SU-DHL-6 (cell line): ENCODE results near the gene CAPN1.

Experiments
- H2AFZ ChIP-seq: fragments of 200-600 bp; sonication (generic); 2 replicates; pipeline ENCODE4 v1.6.1; 2014; ENCODE audit warnings: low read depth, mild to moderate bottlenecking, moderate library complexity, mixed read lengths, antibody characterized with exemption, low read length; ENCODE audit not compliant: severe bottlenecking
- H3F3A ChIP-seq: fragments of 200-600 bp; shearing (Covaris generic); 2 replicates; pipeline ENCODE4 v1.6.0; 2016; ENCODE audit warnings: antibody characterized with exemption, mild to moderate bottlenecking; ENCODE audit not compliant: insufficient read depth
- H3K27ac ChIP-seq: fragments of 200-600 bp; sonication (generic); 2 replicates; pipeline ENCODE4 v1.5.1; 2016; ENCODE audit warnings: low read depth, mild to moderate bottlenecking, low read length, moderate library complexity, mixed read lengths
- H3K27me3 ChIP-seq: fragments of 200-600 bp; sonication (generic), shearing (Covaris generic); 2 replicates; pipeline ENCODE4 v1.6.0; 2014; ENCODE audit warnings: mild to moderate bottlenecking, low read length
- H3K36me3 ChIP-seq: fragments of 200-600 bp; sonication (generic); 2 replicates; pipeline ENCODE4 v1.6.1; 2014; ENCODE audit warnings: mild to moderate bottlenecking, low read length, mixed read lengths
- H3K4me2 ChIP-seq: fragments of 300-600, 200-600 bp; shearing (Covaris generic), sonication (generic); 2 replicates; pipeline ENCODE4 v1.6.0; 2014; ENCODE audit warnings: low read length, low read depth, mild to moderate bottlenecking; ENCODE audit not compliant: poor library complexity, severe bottlenecking
- H3K4me3 ChIP-seq: fragments of 200-600 bp; sonication (generic); 2 replicates; pipeline ENCODE4 v1.5.1; 2014; ENCODE audit warnings: antibody characterized with exemption, low read length, mild to moderate bottlenecking, mixed read lengths; ENCODE audit not compliant: insufficient read depth, poor library complexity, severe bottlenecking
- H3K79me2 ChIP-seq: fragments of 200-600 bp; sonication (generic); 2 replicates; pipeline ENCODE4 v1.6.1; 2014; ENCODE audit warnings: mild to moderate bottlenecking, low read length, moderate library complexity; ENCODE audit not compliant: insufficient read depth
- H3K9ac ChIP-seq: fragments of 200-600 bp; sonication (generic); 2 replicates; pipeline ENCODE4 v1.7.0; 2014; ENCODE audit warnings: mild to moderate bottlenecking, low read length
- H3K9me2 ChIP-seq: fragments of 200-600 bp; sonication (generic); replicated peaks from 2 replicates; pipeline ENCODE4 v1.6.1; 2014; ENCODE audit warnings: low read length; ENCODE audit not compliant: insufficient read depth
- H3K9me3 ChIP-seq: fragments of 200-600 bp; sonication (generic); 2 replicates; pipeline ENCODE4 v1.6.1; 2014; ENCODE audit warnings: low read length, mixed read lengths; ENCODE audit not compliant: insufficient read depth
- H4K20me1 ChIP-seq: fragments of 200-600 bp; sonication (generic); 2 replicates; pipeline ENCODE4 v1.6.1; 2014; ENCODE audit warnings: low read depth, mild to moderate bottlenecking, antibody characterized with exemption, low read length, moderate library complexity, mixed read lengths
- EZH2phosphoT487 ChIP-seq: fragments of 200-600 bp; sonication (generic), shearing (Covaris generic); conservative IDR thresholded peaks from 2 replicates; pipeline ENCODE4 v1.6.1; 2018; ENCODE audit warnings: mild to moderate bottlenecking, antibody characterized with exemption, low read length, moderate library complexity, mixed read lengths
- TF ChIP-seq, protein P1 (sequence below): fragments of 200-600 bp; sonication (generic); IDR thresholded peaks from one replicate; pipeline ENCODE4 v1.5.1; 2017; ENCODE audit warnings: antibody characterized with exemption, mild to moderate bottlenecking, low read length, moderate library complexity; ENCODE audit not compliant: insufficient read depth, poor library complexity, severe bottlenecking

Gene CAPN1

DNA sequence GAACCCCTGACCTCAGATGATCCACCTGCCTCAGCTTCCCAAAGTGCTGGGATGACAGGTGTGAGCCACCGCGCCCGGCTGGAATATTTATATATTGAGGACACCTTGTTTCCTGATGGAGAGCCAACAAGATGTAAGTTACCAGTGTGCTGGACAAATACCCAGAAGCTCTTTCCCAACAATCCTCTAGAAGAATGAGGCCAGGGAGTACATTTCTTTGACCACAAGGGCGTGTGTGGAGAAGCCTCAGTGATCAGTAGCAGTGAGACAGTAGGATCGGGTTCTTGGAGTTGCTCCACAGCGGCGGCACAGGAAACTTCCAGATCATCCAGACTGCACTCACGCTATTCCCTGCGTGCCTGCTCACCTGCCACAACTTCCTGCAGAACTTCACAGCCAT, 69.7 kb downstream of the CAPN1 start:
- H3K9me2 ChIP-seq: no peaks in the 10 kb centered on the region
- H3K9me3 ChIP-seq: no peaks in the 10 kb centered on the region
- H4K20me1 ChIP-seq: no peaks in the 10 kb centered on the region
- no peaks in the 10 kb centered on the region for H3K27me3 ChIP-seq
- no peak overlapping the region for H2AFZ ChIP-seq
- no peak overlapping the region for H3K9ac ChIP-seq
- no peaks in the 10 kb centered on the region for H3K36me3 ChIP-seq
- no peak overlapping the region for H3K4me3 ChIP-seq
- no peaks in the 10 kb centered on the region for H3F3A ChIP-seq
- H3K4me2 ChIP-seq: no peak overlapping the region
- H3K27ac ChIP-seq: no peak overlapping the region
- no peaks in the 10 kb centered on the region for H3K79me2 ChIP-seq
- TF ChIP-seq, protein P1, sequence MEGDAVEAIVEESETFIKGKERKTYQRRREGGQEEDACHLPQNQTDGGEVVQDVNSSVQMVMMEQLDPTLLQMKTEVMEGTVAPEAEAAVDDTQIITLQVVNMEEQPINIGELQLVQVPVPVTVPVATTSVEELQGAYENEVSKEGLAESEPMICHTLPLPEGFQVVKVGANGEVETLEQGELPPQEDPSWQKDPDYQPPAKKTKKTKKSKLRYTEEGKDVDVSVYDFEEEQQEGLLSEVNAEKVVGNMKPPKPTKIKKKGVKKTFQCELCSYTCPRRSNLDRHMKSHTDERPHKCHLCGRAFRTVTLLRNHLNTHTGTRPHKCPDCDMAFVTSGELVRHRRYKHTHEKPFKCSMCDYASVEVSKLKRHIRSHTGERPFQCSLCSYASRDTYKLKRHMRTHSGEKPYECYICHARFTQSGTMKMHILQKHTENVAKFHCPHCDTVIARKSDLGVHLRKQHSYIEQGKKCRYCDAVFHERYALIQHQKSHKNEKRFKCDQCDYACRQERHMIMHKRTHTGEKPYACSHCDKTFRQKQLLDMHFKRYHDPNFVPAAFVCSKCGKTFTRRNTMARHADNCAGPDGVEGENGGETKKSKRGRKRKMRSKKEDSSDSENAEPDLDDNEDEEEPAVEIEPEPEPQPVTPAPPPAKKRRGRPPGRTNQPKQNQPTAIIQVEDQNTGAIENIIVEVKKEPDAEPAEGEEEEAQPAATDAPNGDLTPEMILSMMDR: no peak
- TF ChIP-seq EZH2phosphoT487: no peak

DNA sequence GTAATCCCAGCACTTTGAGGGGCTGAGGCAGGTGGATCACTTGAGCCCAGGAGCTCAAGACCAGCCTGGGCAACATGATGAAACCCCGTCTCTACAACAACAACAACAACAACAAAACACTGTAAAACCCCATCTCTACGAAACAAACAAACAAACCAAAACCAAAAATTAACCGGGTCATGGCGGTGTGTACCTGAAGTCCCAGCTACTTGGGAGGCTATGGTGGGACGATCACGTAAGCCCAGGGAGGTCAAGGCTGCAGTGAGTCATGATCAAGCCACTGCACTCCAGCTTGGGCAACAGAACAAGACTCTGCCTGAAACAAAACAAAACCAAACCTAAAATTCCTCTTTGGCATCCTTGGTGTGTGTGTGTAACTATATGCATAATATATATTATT, 73.0 kb downstream of the CAPN1 start:
- Histone ChIP-seq H3K9ac (no peak overlapping the region), H2AFZ (no peak overlapping the region), H3K79me2 (no peaks in the 10 kb centered on the region), H3K4me2 (no peak overlapping the region), H3K9me2 (no peaks in the 10 kb centered on the region), H3K27ac (no peak overlapping the region), H4K20me1 (no peaks in the 10 kb centered on the region), H3K9me3 (no peaks in the 10 kb centered on the region), H3K27me3 (no peaks in the 10 kb centered on the region), H3K36me3 (no peaks in the 10 kb centered on the region), H3K4me3 (no peak overlapping the region), H3F3A (peaks cover 8% of the 10 kb centered on the region; the same call in 1 of the 2 replicates)
- no peak for TF ChIP-seq EZH2phosphoT487
- TF ChIP-seq, protein P1: no peak

DNA sequence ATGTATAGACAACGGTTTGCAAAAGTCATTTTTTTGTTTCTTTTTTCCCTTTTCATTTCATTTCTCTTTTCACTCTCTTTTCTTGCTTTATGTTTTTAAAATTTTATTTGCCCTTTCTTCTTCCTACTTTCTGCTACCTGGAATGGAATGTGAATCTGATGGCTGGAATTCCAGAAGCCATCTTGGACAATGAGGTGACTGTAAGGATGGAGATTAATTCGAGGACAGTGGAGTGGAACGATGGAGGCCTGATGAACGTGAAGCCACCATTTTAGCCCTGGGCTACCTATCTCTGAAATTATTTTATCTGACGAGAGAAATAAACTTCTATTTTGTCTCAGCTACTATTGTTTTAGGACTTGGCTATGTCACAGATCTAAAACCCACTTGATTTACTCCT, 77.3 kb downstream of the CAPN1 start:
- Histone ChIP-seq H3F3A (peaks cover 9% of the 10 kb centered on the region; the same call in 1 of the 2 replicates), H4K20me1 (no peaks in the 10 kb centered on the region), H3K4me3 (no peak overlapping the region), H3K9ac (no peak overlapping the region), H2AFZ (peak overlapping the region; percentile 34), H3K27ac (no peak overlapping the region), H3K36me3 (no peaks in the 10 kb centered on the region), H3K9me2 (no peaks in the 10 kb centered on the region), H3K79me2 (peaks cover 22% of the 10 kb centered on the region), H3K4me2 (no peak overlapping the region), H3K27me3 (no peaks in the 10 kb centered on the region), H3K9me3 (no peaks in the 10 kb centered on the region)
- TF ChIP-seq EZH2phosphoT487: no peak
- TF ChIP-seq, protein P1: no peak
